Cardiac septum (tissue), 1 donor: Measurements from ENCODE around the gene BLOC1S2. TPM values are rescaled to one million over a fixed set of nuclear protein-coding genes. Genes with fewer than 3 reads are reported as not detected.

Source experiments
- DNase-seq: peaks from one replicate; pipeline ENCODE4 v3.0.0-alpha.2; 2020; ENCODE audit warnings: low spot score
- intact Hi-C: fragments of 100-400 bp; cut with DNase I; formaldehyde crosslinking; loops from one replicate; pipeline ENCODE4 v1.14.0; 2022
- total RNA-seq: library from RNA; stranded (reverse); fragmentation: NEBNext Ultra II Directional; extraction: Animal tissue kit (Norgen Biotek cat#: 25700); gene quantifications from one replicate; pipeline ENCODE4 v1.2.1, GENCODE V29; 2021
- donor health status: DM: no; HTN: no; CAD: no.

The BLOC1S2 gene
- total RNA-seq, 1 donor from 2014 or later = 27.8 TPM

- DNase-seq = no peak
- intact Hi-C loops = no loop called here
These were observed 62.6 kb downstream of the BLOC1S2 start for GRCh38 chr10:100223879-100224278.

Other genes starting within 250 kb of the BLOC1S2 start
- not detected for gene CPN1, start 204.8 kb downstream of the BLOC1S2 start, total RNA-seq
- 7.2 TPM for gene ERLIN1, start 100.7 kb downstream of the BLOC1S2 start, total RNA-seq
- 11.9 TPM for gene CHUK, start 57.1 kb downstream of the BLOC1S2 start, total RNA-seq
- 15.9 TPM for gene CWF19L1, start 19.0 kb downstream of the BLOC1S2 start, total RNA-seq
- gene PKD2L1, start 43.5 kb upstream of the BLOC1S2 start, total RNA-seq = not detected
- 16.8 TPM for gene SCD, start 60.6 kb upstream of the BLOC1S2 start, total RNA-seq
- not detected for gene WNT8B, start 176.3 kb upstream of the BLOC1S2 start, total RNA-seq
- 7.4 TPM for gene SEC31B, start 233.2 kb upstream of the BLOC1S2 start, total RNA-seq
- 351 TPM for gene NDUFB8, start 243.2 kb upstream of the BLOC1S2 start, total RNA-seq
- gene HIF1AN, start 249.3 kb upstream of the BLOC1S2 start, total RNA-seq = 53.7 TPM